WTC11 (cell line): ENCODE measurements around the gene DMTF1. TPM values are rescaled to one million over a fixed set of nuclear protein-coding genes. Genes with fewer than 3 reads are reported as not detected.

Experiments used
- CREB1 ChIP-seq: sonication (generic); formaldehyde crosslinking; IDR thresholded peaks from 2 replicates; pipeline ENCODE4 v1.8.0; 2023; ENCODE audit warnings: mild to moderate bottlenecking, missing genetic modification reagents
- ELF4 ChIP-seq: sonication (generic); formaldehyde crosslinking; IDR thresholded peaks from 2 replicates; pipeline ENCODE4 v1.8.1; 2022; ENCODE audit warnings: low read depth, mild to moderate bottlenecking, moderate library complexity, missing genetic modification reagents
- ERG ChIP-seq: fragments of 250-450 bp; sonication (Bioruptor Pico); IDR thresholded peaks from 2 replicates; pipeline ENCODE4 v1.8.0; 2021; ENCODE audit warnings: mild to moderate bottlenecking
- ETV6 ChIP-seq: sonication (generic); formaldehyde crosslinking; IDR thresholded peaks from 2 replicates; pipeline ENCODE4 v1.8.1; 2022; ENCODE audit warnings: mild to moderate bottlenecking, missing genetic modification reagents
- FOXJ3 ChIP-seq: sonication (generic); formaldehyde crosslinking; IDR thresholded peaks from 2 replicates; pipeline ENCODE4 v1.9.0; 2021; ENCODE audit warnings: missing genetic modification reagents, mild to moderate bottlenecking, borderline replicate concordance
- FOXP1 ChIP-seq: sonication (generic); formaldehyde crosslinking; IDR thresholded peaks from 2 replicates; pipeline ENCODE4 v1.8.0; 2022; ENCODE audit warnings: missing genetic modification reagents, mild to moderate bottlenecking, moderate library complexity, borderline replicate concordance
- FOXP4 ChIP-seq: sonication (generic); formaldehyde crosslinking; IDR thresholded peaks from 2 replicates; pipeline ENCODE4 v1.8.0; 2022; ENCODE audit warnings: mild to moderate bottlenecking, missing genetic modification reagents
- GABPB1 ChIP-seq: sonication (generic); formaldehyde crosslinking; IDR thresholded peaks from 2 replicates; pipeline ENCODE4 v1.8.1; 2023; ENCODE audit warnings: mild to moderate bottlenecking, missing genetic modification reagents
- IRF2 ChIP-seq: sonication (generic); formaldehyde crosslinking; IDR thresholded peaks from 2 replicates; pipeline ENCODE4 v1.8.0; 2022; ENCODE audit warnings: low read depth, missing genetic modification reagents, borderline replicate concordance
- KAT7 ChIP-seq: sonication (generic); formaldehyde crosslinking; IDR thresholded peaks from 2 replicates; pipeline ENCODE4 v1.8.1; 2023; ENCODE audit warnings: missing genetic modification reagents, mild to moderate bottlenecking, borderline replicate concordance
- MLX ChIP-seq: sonication (generic); formaldehyde crosslinking; IDR thresholded peaks from 2 replicates; pipeline ENCODE4 v1.8.1; 2023; ENCODE audit warnings: mild to moderate bottlenecking, missing genetic modification reagents, moderate library complexity
- SOX15 ChIP-seq: fragments of 250-450 bp; sonication (Bioruptor Pico); IDR thresholded peaks from 2 replicates; pipeline ENCODE4 v1.9.0; 2021; ENCODE audit warnings: mild to moderate bottlenecking
- STAT6 ChIP-seq: sonication (generic); formaldehyde crosslinking; conservative IDR thresholded peaks from 2 replicates; pipeline ENCODE4 v1.8.1; 2023; ENCODE audit warnings: mild to moderate bottlenecking, low read depth, missing genetic modification reagents, moderate library complexity
- TEAD4 ChIP-seq: sonication (generic); formaldehyde crosslinking; IDR thresholded peaks from 2 replicates; pipeline ENCODE4 v1.8.0; 2022; ENCODE audit warnings: mild to moderate bottlenecking, missing genetic modification reagents
- ZBTB21 ChIP-seq: sonication (generic); formaldehyde crosslinking; IDR thresholded peaks from 2 replicates; pipeline ENCODE4 v1.8.1; 2023; ENCODE audit warnings: mild to moderate bottlenecking, missing genetic modification reagents, borderline replicate concordance
- ZNF263 ChIP-seq: sonication (generic); formaldehyde crosslinking; IDR thresholded peaks from 2 replicates; pipeline ENCODE4 v1.8.1; 2022; ENCODE audit warnings: low read depth, mild to moderate bottlenecking, moderate library complexity, missing genetic modification reagents
- ZNF317 ChIP-seq: sonication (generic); formaldehyde crosslinking; IDR thresholded peaks from 2 replicates; pipeline ENCODE4 v1.8.1; 2023; ENCODE audit warnings: low read depth, mild to moderate bottlenecking, moderate library complexity, missing genetic modification reagents, borderline replicate concordance
- ZNF396 ChIP-seq: fragments of 250-450 bp; sonication (Bioruptor Pico); IDR thresholded peaks from 2 replicates; pipeline ENCODE4 v1.8.0; 2021; ENCODE audit warnings: mild to moderate bottlenecking, moderate library complexity, borderline replicate concordance
- ZNF425 ChIP-seq: fragments of 250-450 bp; sonication (Bioruptor Pico); conservative IDR thresholded peaks from 2 replicates; pipeline ENCODE4 v1.9.0; 2021; ENCODE audit warnings: mild to moderate bottlenecking
- total RNA-seq: library from RNA; stranded (reverse); gene quantifications from 3 replicates; pipeline ENCODE4 v1.2.3, GENCODE V29; 2021
- TF ChIP-seq, protein P1 (sequence below): sonication (generic); formaldehyde crosslinking; IDR thresholded peaks from 2 replicates; pipeline ENCODE4 v1.8.1; 2023; ENCODE audit warnings: mild to moderate bottlenecking, missing genetic modification reagents
- TF ChIP-seq, protein P2 (sequence below): sonication (generic); formaldehyde crosslinking; IDR thresholded peaks from 2 replicates; pipeline ENCODE4 v1.8.0; 2022; ENCODE audit warnings: mild to moderate bottlenecking, missing genetic modification reagents
- TF ChIP-seq, protein P3 (sequence below): sonication (generic); formaldehyde crosslinking; IDR thresholded peaks from 2 replicates; pipeline ENCODE4 v1.8.0; 2022; ENCODE audit warnings: missing genetic modification reagents

DMTF1 gene
- total RNA-seq, 1 experiment from 2014 or later: 79.3 TPM

- TF ChIP-seq ZNF425 (CRISPR knock-in tag): no peak
- TF ChIP-seq STAT6: no peak
- TF ChIP-seq ZBTB21 (CRISPR knock-in tag): no peak
- TF ChIP-seq ERG (CRISPR knock-in tag): no peak
- peak; percentile 64 for TF ChIP-seq GABPB1 (CRISPR knock-in tag)
- peak; percentile 82 for TF ChIP-seq FOXP1 (CRISPR knock-in tag)
- no peak for TF ChIP-seq CREB1
- no peak for TF ChIP-seq ZNF396 (CRISPR knock-in tag)
- TF ChIP-seq, protein P1, sequence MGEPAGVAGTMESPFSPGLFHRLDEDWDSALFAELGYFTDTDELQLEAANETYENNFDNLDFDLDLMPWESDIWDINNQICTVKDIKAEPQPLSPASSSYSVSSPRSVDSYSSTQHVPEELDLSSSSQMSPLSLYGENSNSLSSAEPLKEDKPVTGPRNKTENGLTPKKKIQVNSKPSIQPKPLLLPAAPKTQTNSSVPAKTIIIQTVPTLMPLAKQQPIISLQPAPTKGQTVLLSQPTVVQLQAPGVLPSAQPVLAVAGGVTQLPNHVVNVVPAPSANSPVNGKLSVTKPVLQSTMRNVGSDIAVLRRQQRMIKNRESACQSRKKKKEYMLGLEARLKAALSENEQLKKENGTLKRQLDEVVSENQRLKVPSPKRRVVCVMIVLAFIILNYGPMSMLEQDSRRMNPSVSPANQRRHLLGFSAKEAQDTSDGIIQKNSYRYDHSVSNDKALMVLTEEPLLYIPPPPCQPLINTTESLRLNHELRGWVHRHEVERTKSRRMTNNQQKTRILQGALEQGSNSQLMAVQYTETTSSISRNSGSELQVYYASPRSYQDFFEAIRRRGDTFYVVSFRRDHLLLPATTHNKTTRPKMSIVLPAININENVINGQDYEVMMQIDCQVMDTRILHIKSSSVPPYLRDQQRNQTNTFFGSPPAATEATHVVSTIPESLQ (CRISPR knock-in tag): no peak
- TF ChIP-seq, protein P2, sequence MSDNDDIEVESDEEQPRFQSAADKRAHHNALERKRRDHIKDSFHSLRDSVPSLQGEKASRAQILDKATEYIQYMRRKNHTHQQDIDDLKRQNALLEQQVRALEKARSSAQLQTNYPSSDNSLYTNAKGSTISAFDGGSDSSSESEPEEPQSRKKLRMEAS (CRISPR knock-in tag): peak; percentile 80
- no peak for TF ChIP-seq ELF4 (CRISPR knock-in tag)
- TF ChIP-seq KAT7 (CRISPR knock-in tag): 0 out of 2 replicates have a peak, but pooled peaks have one; percentile 36
- TF ChIP-seq FOXJ3: no peak
- TF ChIP-seq, protein P3, sequence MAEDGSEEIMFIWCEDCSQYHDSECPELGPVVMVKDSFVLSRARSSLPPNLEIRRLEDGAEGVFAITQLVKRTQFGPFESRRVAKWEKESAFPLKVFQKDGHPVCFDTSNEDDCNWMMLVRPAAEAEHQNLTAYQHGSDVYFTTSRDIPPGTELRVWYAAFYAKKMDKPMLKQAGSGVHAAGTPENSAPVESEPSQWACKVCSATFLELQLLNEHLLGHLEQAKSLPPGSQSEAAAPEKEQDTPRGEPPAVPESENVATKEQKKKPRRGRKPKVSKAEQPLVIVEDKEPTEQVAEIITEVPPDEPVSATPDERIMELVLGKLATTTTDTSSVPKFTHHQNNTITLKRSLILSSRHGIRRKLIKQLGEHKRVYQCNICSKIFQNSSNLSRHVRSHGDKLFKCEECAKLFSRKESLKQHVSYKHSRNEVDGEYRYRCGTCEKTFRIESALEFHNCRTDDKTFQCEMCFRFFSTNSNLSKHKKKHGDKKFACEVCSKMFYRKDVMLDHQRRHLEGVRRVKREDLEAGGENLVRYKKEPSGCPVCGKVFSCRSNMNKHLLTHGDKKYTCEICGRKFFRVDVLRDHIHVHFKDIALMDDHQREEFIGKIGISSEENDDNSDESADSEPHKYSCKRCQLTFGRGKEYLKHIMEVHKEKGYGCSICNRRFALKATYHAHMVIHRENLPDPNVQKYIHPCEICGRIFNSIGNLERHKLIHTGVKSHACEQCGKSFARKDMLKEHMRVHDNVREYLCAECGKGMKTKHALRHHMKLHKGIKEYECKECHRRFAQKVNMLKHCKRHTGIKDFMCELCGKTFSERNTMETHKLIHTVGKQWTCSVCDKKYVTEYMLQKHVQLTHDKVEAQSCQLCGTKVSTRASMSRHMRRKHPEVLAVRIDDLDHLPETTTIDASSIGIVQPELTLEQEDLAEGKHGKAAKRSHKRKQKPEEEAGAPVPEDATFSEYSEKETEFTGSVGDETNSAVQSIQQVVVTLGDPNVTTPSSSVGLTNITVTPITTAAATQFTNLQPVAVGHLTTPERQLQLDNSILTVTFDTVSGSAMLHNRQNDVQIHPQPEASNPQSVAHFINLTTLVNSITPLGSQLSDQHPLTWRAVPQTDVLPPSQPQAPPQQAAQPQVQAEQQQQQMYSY: no peak
- TF ChIP-seq FOXP4 (CRISPR knock-in tag): peak; percentile 38; the same call in 1 of the 2 replicates
- TF ChIP-seq ETV6: 0 out of 2 replicates have a peak, but pooled peaks have one; percentile 17
- TF ChIP-seq ZNF263 (CRISPR knock-in tag): no peak
- TF ChIP-seq ZNF317 (CRISPR knock-in tag): no peak
- TF ChIP-seq TEAD4 (CRISPR knock-in tag): peak; percentile 24; the same call in 1 of the 2 replicates
- 0 out of 2 replicates have a peak, but pooled peaks have one; percentile 75 for TF ChIP-seq MLX (CRISPR knock-in tag)
- no peak for TF ChIP-seq IRF2
- TF ChIP-seq SOX15 (CRISPR knock-in tag): no peak
Measured at GRCh38 chr7:87152112-87152896, at the start of gene DMTF1 (continued).
